ENCODE measurements around the gene MKI67.

Gene MKI67

DNA sequence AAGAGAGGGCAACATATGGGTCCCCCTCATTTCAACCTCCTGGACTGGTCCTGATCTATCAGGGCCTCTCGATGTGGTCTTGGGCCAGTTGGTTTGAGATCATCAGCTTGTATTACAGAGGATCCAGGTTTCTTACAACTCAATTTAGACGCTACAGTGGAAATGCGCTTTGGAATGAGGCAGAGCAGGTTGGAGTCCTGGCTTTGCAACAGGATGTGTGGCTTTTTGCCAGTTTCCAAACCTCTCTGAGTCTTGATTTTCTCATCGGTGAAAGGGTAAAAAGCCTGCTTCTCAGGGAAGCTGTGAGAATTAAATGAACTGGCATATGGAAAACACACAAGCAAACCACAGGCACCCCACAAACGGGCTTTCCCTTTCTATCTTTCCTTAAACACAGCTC is 37.5 kb upstream of the MKI67 start:
- TF ChIP-seq TAF1 (IDR thresholded peaks at IDR 0.05; ENCODE audit: low read depth) (no peak), EGR1 (IDR thresholded peaks at IDR 0.05) (no peak), RAD21 (IDR thresholded peaks at IDR 0.05; ENCODE audit: low read depth) (no peak), YY1 (IDR thresholded peaks at IDR 0.05; ENCODE audit: low read depth) (no peak), ZBTB7A (IDR thresholded peaks at IDR 0.05; ENCODE audit: low read depth) (no peak), TCF12 (IDR thresholded peaks at IDR 0.05; ENCODE audit: low read depth) (no peak), CEBPB (IDR thresholded peaks at IDR 0.05) (no peak), NFIC (IDR thresholded peaks at IDR 0.05) (no peak), EP300 (IDR thresholded peaks at IDR 0.05; ENCODE audit: borderline replicate concordance) (no peak), TEAD4 (IDR thresholded peaks at IDR 0.05) (no peak), CREB1 (IDR thresholded peaks at IDR 0.05; ENCODE audit: low read depth) (no peak), FOXM1 (IDR thresholded peaks at IDR 0.05; ENCODE audit: borderline replicate concordance, low read depth) (no peak)
- TF ChIP-seq, protein P1, sequence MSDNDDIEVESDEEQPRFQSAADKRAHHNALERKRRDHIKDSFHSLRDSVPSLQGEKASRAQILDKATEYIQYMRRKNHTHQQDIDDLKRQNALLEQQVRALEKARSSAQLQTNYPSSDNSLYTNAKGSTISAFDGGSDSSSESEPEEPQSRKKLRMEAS (IDR thresholded peaks at IDR 0.05), result no peak
- TF ChIP-seq, protein P2, sequence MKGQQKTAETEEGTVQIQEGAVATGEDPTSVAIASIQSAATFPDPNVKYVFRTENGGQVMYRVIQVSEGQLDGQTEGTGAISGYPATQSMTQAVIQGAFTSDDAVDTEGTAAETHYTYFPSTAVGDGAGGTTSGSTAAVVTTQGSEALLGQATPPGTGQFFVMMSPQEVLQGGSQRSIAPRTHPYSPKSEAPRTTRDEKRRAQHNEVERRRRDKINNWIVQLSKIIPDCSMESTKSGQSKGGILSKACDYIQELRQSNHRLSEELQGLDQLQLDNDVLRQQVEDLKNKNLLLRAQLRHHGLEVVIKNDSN (IDR thresholded peaks at IDR 0.05), result no peak
- TF ChIP-seq, protein P3, sequence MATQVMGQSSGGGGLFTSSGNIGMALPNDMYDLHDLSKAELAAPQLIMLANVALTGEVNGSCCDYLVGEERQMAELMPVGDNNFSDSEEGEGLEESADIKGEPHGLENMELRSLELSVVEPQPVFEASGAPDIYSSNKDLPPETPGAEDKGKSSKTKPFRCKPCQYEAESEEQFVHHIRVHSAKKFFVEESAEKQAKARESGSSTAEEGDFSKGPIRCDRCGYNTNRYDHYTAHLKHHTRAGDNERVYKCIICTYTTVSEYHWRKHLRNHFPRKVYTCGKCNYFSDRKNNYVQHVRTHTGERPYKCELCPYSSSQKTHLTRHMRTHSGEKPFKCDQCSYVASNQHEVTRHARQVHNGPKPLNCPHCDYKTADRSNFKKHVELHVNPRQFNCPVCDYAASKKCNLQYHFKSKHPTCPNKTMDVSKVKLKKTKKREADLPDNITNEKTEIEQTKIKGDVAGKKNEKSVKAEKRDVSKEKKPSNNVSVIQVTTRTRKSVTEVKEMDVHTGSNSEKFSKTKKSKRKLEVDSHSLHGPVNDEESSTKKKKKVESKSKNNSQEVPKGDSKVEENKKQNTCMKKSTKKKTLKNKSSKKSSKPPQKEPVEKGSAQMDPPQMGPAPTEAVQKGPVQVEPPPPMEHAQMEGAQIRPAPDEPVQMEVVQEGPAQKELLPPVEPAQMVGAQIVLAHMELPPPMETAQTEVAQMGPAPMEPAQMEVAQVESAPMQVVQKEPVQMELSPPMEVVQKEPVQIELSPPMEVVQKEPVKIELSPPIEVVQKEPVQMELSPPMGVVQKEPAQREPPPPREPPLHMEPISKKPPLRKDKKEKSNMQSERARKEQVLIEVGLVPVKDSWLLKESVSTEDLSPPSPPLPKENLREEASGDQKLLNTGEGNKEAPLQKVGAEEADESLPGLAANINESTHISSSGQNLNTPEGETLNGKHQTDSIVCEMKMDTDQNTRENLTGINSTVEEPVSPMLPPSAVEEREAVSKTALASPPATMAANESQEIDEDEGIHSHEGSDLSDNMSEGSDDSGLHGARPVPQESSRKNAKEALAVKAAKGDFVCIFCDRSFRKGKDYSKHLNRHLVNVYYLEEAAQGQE (IDR thresholded peaks at IDR 0.05; ENCODE audit: low read depth), result no peak

DNA sequence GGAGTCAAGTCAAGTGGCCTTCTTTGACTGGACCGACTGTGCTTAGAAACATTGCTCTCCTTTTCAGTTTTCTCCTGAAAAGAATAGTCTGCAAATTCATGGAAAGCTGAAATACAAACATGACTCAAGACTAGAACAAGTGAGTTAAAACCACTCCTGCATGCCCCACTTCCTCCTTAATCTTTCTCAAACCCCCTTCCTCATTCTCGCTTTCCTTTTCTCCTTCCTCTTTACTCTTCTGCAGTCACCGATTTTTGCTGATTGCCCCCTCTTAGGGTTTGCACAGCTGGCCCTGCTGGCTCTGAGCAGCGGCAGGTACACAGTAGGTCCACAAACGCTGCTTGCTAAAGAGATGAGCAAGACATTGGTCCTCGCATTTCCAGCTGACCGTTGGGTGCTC is 34.8 kb upstream of the MKI67 start:
- TF ChIP-seq TCF12 (IDR thresholded peaks at IDR 0.05; ENCODE audit: low read depth) (no peak), TAF1 (IDR thresholded peaks at IDR 0.05; ENCODE audit: low read depth) (no peak), EGR1 (IDR thresholded peaks at IDR 0.05) (no peak), YY1 (IDR thresholded peaks at IDR 0.05; ENCODE audit: low read depth) (no peak), CREB1 (IDR thresholded peaks at IDR 0.05; ENCODE audit: low read depth) (no peak), CEBPB (IDR thresholded peaks at IDR 0.05) (no peak), NFIC (IDR thresholded peaks at IDR 0.05) (no peak)
- TF ChIP-seq, protein P3 (IDR thresholded peaks at IDR 0.05; ENCODE audit: low read depth), result no peak
- TF ChIP-seq, protein P2 (IDR thresholded peaks at IDR 0.05), result no peak
- TF ChIP-seq, protein P1 (IDR thresholded peaks at IDR 0.05), result no peak

DNA sequence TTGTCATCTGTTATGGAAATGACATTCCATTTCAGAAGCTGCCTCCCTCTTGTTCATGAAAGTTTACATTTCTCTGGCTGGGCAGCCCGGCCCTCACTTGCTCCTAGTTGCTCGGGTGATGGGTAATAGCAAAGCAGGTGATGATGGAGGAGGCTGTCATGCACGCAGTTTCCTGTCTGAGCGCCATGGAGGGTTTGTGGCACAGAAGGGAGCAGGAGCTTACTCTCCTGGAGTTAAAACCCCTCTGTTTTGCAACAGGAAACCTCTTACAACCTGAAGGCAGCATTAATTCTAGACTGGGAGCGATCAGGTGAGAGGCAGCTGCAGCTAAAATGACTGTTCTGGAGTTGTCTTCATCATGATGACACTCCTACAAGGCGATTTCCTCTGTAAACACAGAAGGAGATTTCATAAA is 34.1 kb upstream of the MKI67 start:
- TF ChIP-seq CREB1 (IDR thresholded peaks at IDR 0.05; ENCODE audit: low read depth), result no peak
- TF ChIP-seq NFIC (IDR thresholded peaks at IDR 0.05), result no peak
- TF ChIP-seq FOXM1 (IDR thresholded peaks at IDR 0.05; ENCODE audit: borderline replicate concordance, low read depth), result no peak
- TF ChIP-seq, protein P3 (IDR thresholded peaks at IDR 0.05; ENCODE audit: low read depth), result no peak
- no peak for TF ChIP-seq TAF1 (IDR thresholded peaks at IDR 0.05; ENCODE audit: low read depth)
- no peak for TF ChIP-seq EP300 (IDR thresholded peaks at IDR 0.05; ENCODE audit: borderline replicate concordance)
- TF ChIP-seq ZBTB7A (IDR thresholded peaks at IDR 0.05; ENCODE audit: low read depth), result no peak
- TF ChIP-seq CEBPB (IDR thresholded peaks at IDR 0.05), result no peak
- no peak for TF ChIP-seq RAD21 (IDR thresholded peaks at IDR 0.05; ENCODE audit: low read depth)
- no peak for TF ChIP-seq TCF12 (IDR thresholded peaks at IDR 0.05; ENCODE audit: low read depth)
- TF ChIP-seq, protein P2 (IDR thresholded peaks at IDR 0.05), result no peak
- TF ChIP-seq, protein P1 (IDR thresholded peaks at IDR 0.05), result no peak
- no peak for TF ChIP-seq TEAD4 (IDR thresholded peaks at IDR 0.05)
- no peak for TF ChIP-seq EGR1 (IDR thresholded peaks at IDR 0.05)
- TF ChIP-seq YY1 (IDR thresholded peaks at IDR 0.05; ENCODE audit: low read depth), result no peak

All from Ishikawa (cell line).